Psoas muscle (tissue), 8 donors: ENCODE measurements around the gene TOGARAM2. TPM values are rescaled to one million over a fixed set of nuclear protein-coding genes. Genes with fewer than 3 reads are reported as not detected.

Experiments
- ATAC-seq, 4 donors: fragments of 200-7000 bp; cut with Tn5 transposase; one replicate each; pipeline ENCODE4 v1.9.1; 2020; ENCODE audit warnings: moderate library complexity in 3 of 4, mild to moderate bottlenecking in 2 of 4
- DNase-seq, 2 donors: peaks; one replicate each; pipeline ENCODE4 v3.0.0-alpha.2; 2020
- H3K27ac ChIP-seq: fragments of 200-600 bp; one replicate; pipeline ENCODE4 v1.8.0; 2022
- H3K27me3 ChIP-seq, 3 donors: fragments of 200-600 bp in 1 of 3; one replicate each; pipeline versions ENCODE4 v1.6.1 to v1.8.0; 2013 to 2022; ENCODE audit warnings: low read length in 2 of 3, mild to moderate bottlenecking in 2 of 3, moderate library complexity in 1 of 3; ENCODE audit not compliant: insufficient read depth in 3 of 3
- H3K36me3 ChIP-seq, 2 donors: fragments of 200-600 bp in 1 of 2; one replicate each; pipeline versions ENCODE4 v1.6.1 to v1.8.0; 2013 to 2022; ENCODE audit warnings: low read depth in 1 of 2, mild to moderate bottlenecking in 1 of 2, moderate library complexity in 1 of 2; ENCODE audit not compliant: insufficient read depth in 1 of 2
- H3K4me1 ChIP-seq: fragments of 200-600 bp; one replicate; pipeline ENCODE4 v1.8.0; 2022
- H3K4me3 ChIP-seq: fragments of 200-600 bp; one replicate; pipeline ENCODE4 v1.8.0; 2022; ENCODE audit warnings: mild to moderate bottlenecking
- H3K9me3 ChIP-seq: fragments of 200-600 bp; one replicate; pipeline ENCODE4 v1.8.0; 2022
- CTCF ChIP-seq: fragments of 200-600 bp; IDR thresholded peaks from one replicate; pipeline ENCODE4 v1.8.0; 2022; ENCODE audit warnings: antibody characterized with exemption
- WGBS, 3 donors: extraction: QIAGEN DNeasy Blood & Tissue Kit; methylation state at CpG; one replicate each; pipeline versions ENCODE4 v1.1.6 to v1.1.7; 2013; 5-methylcytosine and 5-hydroxymethylcytosine counted together
- intact Hi-C, 2 donors: fragments of 100-400 bp; cut with DNase I; formaldehyde crosslinking; loops; one replicate each; pipeline versions ENCODE4 v1.11.0 to v1.14.2; 2022
- polyA plus RNA-seq, 3 donors: library from polyadenylated mRNA; stranded (reverse); fragments of 200-250 nt; gene quantifications; one replicate each; pipeline ENCODE4 v1.2.3, GENCODE V29; 2013
- total RNA-seq, 4 donors: library from RNA; stranded (reverse); fragmentation: NEBNext Ultra II Directional in 2 of 4; extraction: Animal tissue kit (Norgen Biotek cat#: 25700) in 2 of 4; gene quantifications; one replicate each; pipeline versions ENCODE4 v1.2.1 to v1.2.4, GENCODE V29; 2021 to 2023
- donor health status: healthy with polysubstance abuse.
- donor health status: DM: no; HTN: no; CAD: no; lungs with moderate emphysema.
- donor health status: Bipolar disorder and iron deficiency.
- donor health status: healthy.
- donor health status: DM: yes; HTN: yes; CAD: no.
- donor health status: DM: no; HTN: no; CAD: no.
- donor health status: DM: no; HTN: no; CAD: no.
- donor health status: DM: yes; HTN: yes; CAD: no.

The TOGARAM2 gene
- total and polyA plus RNA-seq, 7 donors = 2.2 to 98.4 (median 28.6) TPM

DNA sequence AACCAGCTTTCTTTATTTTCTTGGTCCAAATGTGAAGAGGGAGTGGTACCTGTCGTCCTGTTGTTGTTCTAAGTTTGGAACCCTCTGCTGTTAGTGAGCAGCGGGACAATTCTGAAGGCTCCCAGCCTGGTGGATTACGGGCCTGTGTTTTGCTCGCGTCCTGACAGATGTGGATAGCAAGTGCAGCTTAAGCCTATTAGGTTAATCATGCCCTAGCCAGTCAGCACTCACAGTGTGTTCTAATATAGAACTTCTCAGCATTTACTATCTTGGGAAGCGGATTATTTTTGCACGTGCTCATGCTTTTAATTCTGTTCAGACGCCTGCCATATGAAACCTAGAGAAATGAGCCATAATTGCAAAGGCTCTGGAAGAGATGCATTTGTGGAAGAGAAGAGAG, 93.3 kb downstream of the TOGARAM2 start, which contains the start of gene PCARE:
PCARE (minus strand) TSS at position 113 of the 400 bp plus-strand sequence. CDS start 262 bp downstream, outside the sequence.
- no peak for TF ChIP-seq CTCF
- H3K4me1 ChIP-seq = no peaks in the 10 kb centered on the region
- H3K4me3 ChIP-seq = no peak within 1 kb of the TSS
- 38 to 45% (median 42%) methylated on average over 8 of the region's 8 CpGs for WGBS, 3 donors
- no peak for DNase-seq
- intact Hi-C loops = no loop called here
- H3K9me3 ChIP-seq = peaks cover 6% of the 10 kb centered on the region
- H3K27ac ChIP-seq = no peak within 1 kb of the TSS
- ATAC-seq = peak in 3 of 4 donors; percentile 39 to 78 (median 71)
- H3K36me3 ChIP-seq = no peaks in the 10 kb centered on the region
- peaks cover 0 to 1% (median 0%) of the 10 kb centered on the region in 3 donors for H3K27me3 ChIP-seq

GRCh38 chr2:29075894-29076705, 95.0 kb downstream of the TOGARAM2 start:
- Histone ChIP-seq H3K27me3 (peaks cover 0 to 1% (median 0%) of the 10 kb centered on the region in 3 donors), H3K4me1 (no peaks in the 10 kb centered on the region), H3K4me3 (no peak overlapping the region), H3K27ac (no peak overlapping the region), H3K36me3 (no peaks in the 10 kb centered on the region), H3K9me3 (peaks cover 11% of the 10 kb centered on the region)
- intact Hi-C loops = no loop called here
- 54 to 67% (median 57%) methylated on average over 14 of the region's 14 CpGs for WGBS, 3 donors
- no peak for DNase-seq
- no peak for ATAC-seq
- no peak for TF ChIP-seq CTCF

DNA sequence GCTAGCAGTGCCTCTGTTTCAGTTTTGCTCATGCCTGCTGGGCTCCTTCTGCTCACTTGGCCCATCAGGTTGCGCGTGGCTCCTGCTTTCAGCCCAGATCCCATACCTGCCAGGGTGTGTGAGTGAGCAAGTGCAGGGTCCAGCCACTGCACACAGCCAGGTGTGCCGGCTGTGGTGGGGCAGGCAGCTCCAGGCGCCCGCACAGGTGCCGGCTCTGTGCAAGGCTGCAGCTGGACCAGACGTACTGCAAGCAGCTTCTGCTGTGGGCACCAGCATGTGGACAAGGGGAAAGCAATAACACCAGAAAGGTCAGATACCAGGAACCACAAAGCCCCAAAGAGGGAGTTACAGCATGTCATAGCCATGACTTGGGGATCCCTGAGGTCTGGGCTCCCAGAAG, 98.8 kb downstream of the TOGARAM2 start:
- H3K27ac ChIP-seq = no peak overlapping the region
- peaks cover 0 to 1% (median 0%) of the 10 kb centered on the region in 3 donors for H3K27me3 ChIP-seq
- no peak for ATAC-seq
- WGBS, 3 donors = 89 to 99% (median 97%) methylated on average over 7 of the region's 7 CpGs
- intact Hi-C loops = no loop called here
- H3K36me3 ChIP-seq = no peaks in the 10 kb centered on the region
- no peak for TF ChIP-seq CTCF
- no peaks in the 10 kb centered on the region for H3K4me1 ChIP-seq
- DNase-seq = no peak
- no peak overlapping the region for H3K4me3 ChIP-seq
- peaks cover 11% of the 10 kb centered on the region for H3K9me3 ChIP-seq

- 83 to 85% (median 85%) methylated on average over 12 of the region's 12 CpGs for WGBS, 3 donors
- H3K9me3 ChIP-seq = peaks cover 11% of the 10 kb centered on the region
- no peaks in the 10 kb centered on the region for H3K36me3 ChIP-seq
- ATAC-seq (peak in 2 of 4 donors; percentile 30 to 42), DNase-seq (no peak)
- intact Hi-C loops = no loop called here
- H3K27me3 ChIP-seq = peaks cover 0 to 1% (median 0%) of the 10 kb centered on the region in 3 donors
- no peak overlapping the region for H3K4me3 ChIP-seq
- H3K4me1 ChIP-seq = no peaks in the 10 kb centered on the region
- H3K27ac ChIP-seq = no peak overlapping the region
- no peak for TF ChIP-seq CTCF
These were observed 100.0 kb downstream of the TOGARAM2 start for GRCh38 chr2:29080886-29081743.
